Skeletal muscle tissue (tissue), 4 donors: ENCODE measurements around the gene SORBS1. TPM values are rescaled to one million over a fixed set of nuclear protein-coding genes. Genes with fewer than 3 reads are reported as not detected.
A peak's percentile ranks its signal among the peaks of the same experiment; 100 is the strongest.

ENCODE experiments used
- H3K27ac ChIP-seq: one replicate; pipeline ENCODE4 v1.7.0; 2013; ENCODE audit warnings: mild to moderate bottlenecking, low read depth, low read length, inconsistent platforms
- H3K27me3 ChIP-seq, 3 donors: one replicate each; pipeline ENCODE4 v1.7.0; 2013; ENCODE audit warnings: low read length in 3 of 3; ENCODE audit not compliant: control insufficient read depth in 3 of 3, insufficient read depth in 3 of 3
- H3K36me3 ChIP-seq, 3 donors: one replicate each; pipeline ENCODE4 v1.7.0; 2013; ENCODE audit warnings: low read length in 3 of 3; ENCODE audit not compliant: control insufficient read depth in 3 of 3, insufficient read depth in 3 of 3
- H3K4me1 ChIP-seq, 3 donors: one replicate each; pipeline ENCODE4 v1.7.0; 2013; ENCODE audit warnings: low read length in 3 of 3, mild to moderate bottlenecking in 3 of 3; ENCODE audit not compliant: control insufficient read depth in 3 of 3, insufficient read depth in 3 of 3
- H3K4me3 ChIP-seq, 3 donors: one replicate each; pipeline ENCODE4 v1.7.0; 2013; ENCODE audit warnings: low read length in 3 of 3
- H3K9ac ChIP-seq, 3 donors: one replicate each; pipeline ENCODE4 v1.7.0; 2013; ENCODE audit warnings: low read length in 3 of 3, mild to moderate bottlenecking in 3 of 3, moderate library complexity in 2 of 3, low read depth in 1 of 3
- H3K9me3 ChIP-seq, 3 donors: one replicate each; pipeline ENCODE4 v1.7.0; 2013; ENCODE audit warnings: low read length in 3 of 3; ENCODE audit not compliant: control insufficient read depth in 3 of 3
- total RNA-seq: library from RNA; depleted of rRNA; stranded (reverse); fragments of >200 nt; gene quantifications from one replicate; pipeline ENCODE4 v1.2.3, GENCODE V29; 2014
- donor health status: Osteomylitis.

The SORBS1 gene
- total RNA-seq, 1 donor from 2014 or later = 66.8 TPM

GRCh38 chr10:95506056-95506737 lies 55.0 kb downstream of the SORBS1 start:
- H3K27ac ChIP-seq = no peak overlapping the region

DNA sequence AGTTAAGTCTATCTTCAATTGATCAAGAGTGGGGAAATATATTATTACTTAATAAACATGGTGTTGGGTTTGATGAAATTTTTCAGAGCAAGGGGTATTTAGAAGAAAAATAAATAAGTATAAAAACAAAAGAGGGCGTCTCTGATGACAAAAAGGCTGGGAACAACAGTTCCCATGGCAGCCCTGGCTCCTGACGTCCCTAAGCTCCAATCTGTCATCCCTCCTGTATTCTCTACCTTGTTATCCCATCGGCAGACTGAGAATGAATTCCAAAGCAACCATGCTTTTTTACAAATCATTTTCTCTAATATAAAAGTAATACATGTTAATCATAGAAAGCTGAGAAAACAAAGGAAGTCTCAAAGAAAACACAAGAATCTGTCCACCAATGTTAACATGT lies 55.5 kb downstream of the SORBS1 start:
- no peak overlapping the region for H3K27ac ChIP-seq
- H3K9me3 ChIP-seq = no peaks in the 10 kb centered on the region
- H3K9ac ChIP-seq = no peak overlapping the region
- H3K36me3 ChIP-seq = no peaks in the 10 kb centered on the region
- H3K4me3 ChIP-seq = no peak overlapping the region
- H3K4me1 ChIP-seq = peaks cover 46 to 58% (median 50%) of the 10 kb centered on the region in 3 donors
- H3K27me3 ChIP-seq = no peaks in the 10 kb centered on the region

More at GRCh38 chr10:95506056-95506737, 55.0 kb downstream of the SORBS1 start:
- Histone ChIP-seq H3K4me3 (no peak overlapping the region), H3K4me1 (peaks cover 41 to 56% (median 47%) of the 10 kb centered on the region in 3 donors), H3K36me3 (no peaks in the 10 kb centered on the region), H3K9ac (peak overlapping the region in 1 of 3 donors; percentile 16), H3K27me3 (no peaks in the 10 kb centered on the region), H3K9me3 (no peaks in the 10 kb centered on the region)

DNA sequence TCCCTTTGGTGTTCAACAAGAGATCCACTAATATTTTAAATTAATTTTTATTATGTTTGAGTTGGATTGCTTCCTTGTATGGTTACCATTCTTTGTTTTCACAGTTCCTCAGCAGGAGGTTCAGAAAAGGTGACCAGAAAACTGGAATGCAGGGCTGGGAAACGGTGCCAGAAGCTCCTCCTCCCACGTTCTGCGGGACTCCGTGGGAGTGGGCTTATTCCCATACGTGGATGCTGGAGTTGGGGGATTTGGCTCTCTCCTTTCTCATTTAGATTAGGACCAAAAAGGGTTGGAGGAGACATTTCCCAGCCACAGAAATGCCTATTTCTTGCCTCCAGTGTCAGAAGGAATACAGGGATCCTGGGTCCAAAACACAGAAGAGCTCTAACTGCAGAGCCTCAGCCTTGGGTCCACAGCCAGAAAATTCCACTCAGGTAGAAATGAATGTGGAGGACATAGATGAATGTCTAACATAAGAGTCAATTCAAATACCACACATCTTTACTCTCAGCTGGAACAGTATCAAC lies 56.0 kb downstream of the SORBS1 start:
- H3K4me1 ChIP-seq = peaks cover 47 to 61% (median 51%) of the 10 kb centered on the region in 3 donors
- H3K9me3 ChIP-seq = no peaks in the 10 kb centered on the region
- no peaks in the 10 kb centered on the region for H3K27me3 ChIP-seq
- no peak overlapping the region for H3K27ac ChIP-seq
- no peak overlapping the region for H3K9ac ChIP-seq
- H3K4me3 ChIP-seq = no peak overlapping the region
- no peaks in the 10 kb centered on the region for H3K36me3 ChIP-seq

- no peak overlapping the region for H3K27ac ChIP-seq
- no peaks in the 10 kb centered on the region for H3K9me3 ChIP-seq
- no peak overlapping the region for H3K4me3 ChIP-seq
- H3K4me1 ChIP-seq = peaks cover 47 to 62% (median 50%) of the 10 kb centered on the region in 3 donors
- H3K9ac ChIP-seq = no peak overlapping the region
- H3K27me3 ChIP-seq = no peaks in the 10 kb centered on the region
- no peaks in the 10 kb centered on the region for H3K36me3 ChIP-seq
These were observed 56.9 kb downstream of the SORBS1 start for GRCh38 chr10:95504246-95504691.

DNA sequence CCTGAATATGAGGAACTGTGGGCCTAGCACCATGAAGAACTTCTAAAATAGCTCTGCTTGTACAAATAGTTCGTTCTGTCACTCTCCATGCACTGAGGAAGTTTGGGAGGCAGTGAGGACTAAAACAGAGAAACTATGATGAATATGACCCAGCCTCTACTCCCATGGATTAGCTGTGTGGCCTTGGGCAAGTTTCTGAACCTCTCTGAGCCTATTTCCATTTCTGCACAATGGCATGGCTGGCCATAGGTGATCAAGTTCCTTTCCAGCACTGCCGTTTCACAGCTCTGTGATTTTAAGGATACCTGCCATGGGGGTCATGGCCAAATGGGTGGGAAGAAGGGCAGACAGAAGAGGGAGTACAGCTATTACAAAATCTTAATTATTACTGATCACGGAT lies 57.6 kb downstream of the SORBS1 start:
- Histone ChIP-seq H3K27me3 (no peaks in the 10 kb centered on the region), H3K4me3 (no peak overlapping the region), H3K4me1 (peaks cover 43 to 56% (median 46%) of the 10 kb centered on the region in 3 donors), H3K36me3 (no peaks in the 10 kb centered on the region), H3K9me3 (no peaks in the 10 kb centered on the region), H3K9ac (no peak overlapping the region), H3K27ac (no peak overlapping the region)

DNA sequence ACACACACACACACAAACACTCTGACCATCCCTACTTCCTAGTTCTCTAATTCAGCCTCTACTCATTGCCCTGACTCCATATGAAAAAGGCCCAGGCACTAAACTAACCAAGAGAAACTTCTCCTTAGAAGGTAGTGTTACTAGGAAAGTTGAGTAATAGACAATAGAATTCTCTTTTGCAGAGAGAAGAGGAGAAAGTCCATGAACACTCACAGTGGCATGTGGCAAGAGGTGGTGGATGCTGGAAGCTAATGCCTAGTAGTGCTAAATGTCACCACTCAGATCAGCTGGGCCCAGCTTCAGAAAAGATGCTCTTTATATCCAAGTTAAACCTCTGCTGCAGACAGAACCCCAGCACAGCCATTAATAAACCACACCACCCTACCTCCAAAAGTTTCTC lies 58.2 kb downstream of the SORBS1 start:
- no peaks in the 10 kb centered on the region for H3K9me3 ChIP-seq
- no peak overlapping the region for H3K9ac ChIP-seq
- H3K4me3 ChIP-seq = no peak overlapping the region
- H3K36me3 ChIP-seq = no peaks in the 10 kb centered on the region
- H3K27me3 ChIP-seq = no peaks in the 10 kb centered on the region
- H3K27ac ChIP-seq = no peak overlapping the region
- H3K4me1 ChIP-seq = peaks cover 41 to 51% (median 41%) of the 10 kb centered on the region in 3 donors

DNA sequence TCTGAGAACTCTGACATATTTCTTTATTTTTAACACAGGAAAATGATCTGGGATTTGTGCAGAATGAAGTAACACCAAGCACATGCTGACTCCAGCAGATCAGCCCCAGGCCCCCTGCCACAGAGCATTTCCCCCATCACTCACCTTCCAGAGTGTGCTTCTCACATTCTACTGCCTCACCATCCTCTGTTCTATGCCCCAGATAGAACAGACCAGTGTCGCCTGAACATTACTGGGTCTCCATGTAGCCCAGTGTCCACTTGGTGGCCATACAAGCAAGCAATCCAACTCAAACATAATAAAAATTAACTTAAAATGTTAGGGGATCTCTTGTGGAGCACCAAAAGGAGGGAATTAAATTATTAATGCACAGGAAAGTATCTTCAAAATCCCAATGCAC lies 58.8 kb downstream of the SORBS1 start:
- H3K4me1 ChIP-seq = peaks cover 41 to 54% (median 43%) of the 10 kb centered on the region in 3 donors
- no peaks in the 10 kb centered on the region for H3K9me3 ChIP-seq
- H3K27me3 ChIP-seq = no peaks in the 10 kb centered on the region
- H3K4me3 ChIP-seq = no peak overlapping the region
- no peaks in the 10 kb centered on the region for H3K36me3 ChIP-seq
- H3K9ac ChIP-seq = no peak overlapping the region
- no peak overlapping the region for H3K27ac ChIP-seq

- Histone ChIP-seq H3K9me3 (no peaks in the 10 kb centered on the region), H3K36me3 (no peaks in the 10 kb centered on the region), H3K4me1 (peaks cover 41 to 56% (median 45%) of the 10 kb centered on the region in 3 donors), H3K27ac (peak overlapping the region; percentile 3), H3K27me3 (no peaks in the 10 kb centered on the region), H3K9ac (no peak overlapping the region), H3K4me3 (no peak overlapping the region)
These were observed 59.7 kb downstream of the SORBS1 start for GRCh38 chr10:95501203-95502094.

- Histone ChIP-seq H3K36me3 (no peaks in the 10 kb centered on the region), H3K27ac (peak overlapping the region; percentile 3), H3K9me3 (no peaks in the 10 kb centered on the region), H3K9ac (no peak overlapping the region), H3K4me3 (peak overlapping the region in 1 of 3 donors; percentile 6), H3K27me3 (no peaks in the 10 kb centered on the region), H3K4me1 (peaks cover 40 to 51% (median 45%) of the 10 kb centered on the region in 3 donors)
These were observed 60.5 kb downstream of the SORBS1 start for GRCh38 chr10:95500649-95501048.

GRCh38 chr10:95500097-95500496 lies 61.1 kb downstream of the SORBS1 start:
- Histone ChIP-seq H3K4me3 (no peak overlapping the region), H3K27ac (no peak overlapping the region), H3K36me3 (no peaks in the 10 kb centered on the region), H3K9ac (no peak overlapping the region), H3K9me3 (no peaks in the 10 kb centered on the region), H3K4me1 (peaks cover 36 to 51% (median 41%) of the 10 kb centered on the region in 3 donors), H3K27me3 (no peaks in the 10 kb centered on the region)
